Measurements from ENCODE around the gene ZNF343. TPM values are rescaled to one million over a fixed set of nuclear protein-coding genes. Genes with fewer than 3 reads are reported as not detected.
A peak's percentile ranks its signal among the peaks of the same experiment; 100 is the strongest.

ZNF343 gene
- polyA plus RNA-seq (10.5 and 14.3 TPM in 2 replicates), polyA minus RNA-seq (24.3 and 26.7 TPM in 2 replicates)

GRCh38 chr20:2508631-2509467 lies at the start of gene ZNF343:
ZNF343 (minus strand) TSS chr20:2508915; CDS start chr20:2493895, 15,020 bp downstream.
- Histone ChIP-seq H3K4me2 (ENCODE audit: low read length) (peak within 1 kb of the TSS; percentile 80), H3K27me3 (ENCODE audit: insufficient read depth, low read depth, low read length) (peaks cover 7% of the 10 kb centered on the region)
- no peak for TF ChIP-seq CTCF (IDR thresholded peaks at IDR 0.05; ENCODE audit: poor library complexity, severe bottlenecking)
- no peak for TF ChIP-seq REST (IDR thresholded peaks at IDR 0.05; ENCODE audit: borderline replicate concordance)
- peak; percentile 39 for TF ChIP-seq RAD21 (conservative IDR thresholded peaks at IDR 0.05)
- peak; percentile 39 for TF ChIP-seq POLR2AphosphoS5 (IDR thresholded peaks at IDR 0.05)
- TF ChIP-seq MXI1 (conservative IDR thresholded peaks at IDR 0.05; ENCODE audit: poor library complexity, severe bottlenecking): peak; percentile 79

GRCh38 chr20:2557873-2558580 lies 49.3 kb upstream of the ZNF343 start:
- Histone ChIP-seq H3K4me3 (ENCODE audit: low read length) (peak overlapping the region; percentile 55), H3K9me3 (ENCODE audit: low read length) (no peaks in the 10 kb centered on the region), H3K4me2 (ENCODE audit: low read length) (no peak overlapping the region), H2AFZ (ENCODE audit: low read depth, low read length) (peak overlapping the region; percentile 41), H4K20me1 (ENCODE audit: insufficient read depth) (no peaks in the 10 kb centered on the region), H3K9ac (ENCODE audit: low read length) (peak overlapping the region; percentile 43), H3F3A (ENCODE audit: insufficient read depth, low read length, poor library complexity, severe bottlenecking) (no peaks in the 10 kb centered on the region), H3K9me2 (ENCODE audit: insufficient read depth, low read length) (no peaks in the 10 kb centered on the region), H3K36me3 (ENCODE audit: insufficient read depth, low read length) (no peaks in the 10 kb centered on the region), H3K27me3 (ENCODE audit: insufficient read depth, low read depth, low read length) (peaks cover 36% of the 10 kb centered on the region), H3K79me2 (replicated peaks; ENCODE audit: insufficient read depth, low read length) (no peaks in the 10 kb centered on the region), H3K27ac (ENCODE audit: low read length) (no peak overlapping the region)
- TF ChIP-seq SMC3 (conservative IDR thresholded peaks at IDR 0.05; ENCODE audit: poor library complexity) (no peak), CTCF (IDR thresholded peaks at IDR 0.05; ENCODE audit: poor library complexity, severe bottlenecking) (no peak), EZH2 (IDR thresholded peaks at IDR 0.05; ENCODE audit: borderline replicate concordance, insufficient read depth, low read length, poor library complexity, severe bottlenecking) (no peak), REST (IDR thresholded peaks at IDR 0.05; ENCODE audit: borderline replicate concordance) (no peak), POLR2AphosphoS5 (IDR thresholded peaks at IDR 0.05) (no peak), RAD21 (conservative IDR thresholded peaks at IDR 0.05) (no peak), EP300 (conservative IDR thresholded peaks at IDR 0.05; ENCODE audit: poor library complexity, severe bottlenecking) (no peak), MXI1 (conservative IDR thresholded peaks at IDR 0.05; ENCODE audit: poor library complexity, severe bottlenecking) (no peak), TAF1 (IDR thresholded peaks at IDR 0.05; ENCODE audit: low read depth) (no peak)

More at GRCh38 chr20:2508631-2509467, at the start of gene ZNF343:
- H3F3A ChIP-seq (ENCODE audit: insufficient read depth, low read length, poor library complexity, severe bottlenecking): no peaks in the 10 kb centered on the region
- H3K9me3 ChIP-seq (ENCODE audit: low read length): no peaks in the 10 kb centered on the region
- peaks cover 12% of the 10 kb centered on the region for H3K79me2 ChIP-seq (replicated peaks; ENCODE audit: insufficient read depth, low read length)
- no peak within 1 kb of the TSS for H3K27ac ChIP-seq (ENCODE audit: low read length)
- H4K20me1 ChIP-seq (ENCODE audit: insufficient read depth): no peaks in the 10 kb centered on the region
- peak within 1 kb of the TSS; percentile 75 for H3K4me3 ChIP-seq (ENCODE audit: low read length)
- peak within 1 kb of the TSS; percentile 89 for H2AFZ ChIP-seq (ENCODE audit: low read depth, low read length)
- H3K36me3 ChIP-seq (ENCODE audit: insufficient read depth, low read length): no peaks in the 10 kb centered on the region
- no peaks in the 10 kb centered on the region for H3K9me2 ChIP-seq (ENCODE audit: insufficient read depth, low read length)
- peak within 1 kb of the TSS; percentile 74 for H3K9ac ChIP-seq (ENCODE audit: low read length)
